ENCODE measurements around the gene P2RX2.
"Not testable (repeated sequence)": the region's sequence is repeated elsewhere in the genome, so short reads cannot be mapped to it uniquely, and the experiment has no call there.

P2RX2 gene

GRCh38 chr12:132583736-132584135 lies 34.8 kb upstream of the P2RX2 start:
- DNase-seq (ENCODE audit: low read depth): no peak

GRCh38 chr12:132584429-132584828 lies 34.1 kb upstream of the P2RX2 start:
- DNase-seq (ENCODE audit: low read depth): no peak

GRCh38 chr12:132585177-132585576 lies 33.4 kb upstream of the P2RX2 start:
- DNase-seq (ENCODE audit: low read depth): no peak

GRCh38 chr12:132586929-132587328 lies 31.6 kb upstream of the P2RX2 start:
- no peak for DNase-seq (ENCODE audit: low read depth)

GRCh38 chr12:132587781-132588180 lies 30.8 kb upstream of the P2RX2 start:
- no peak for DNase-seq (ENCODE audit: low read depth)

GRCh38 chr12:132588319-132588718 lies 30.3 kb upstream of the P2RX2 start:
- DNase-seq (ENCODE audit: low read depth): no peak

GRCh38 chr12:132588821-132589669 lies 29.5 kb upstream of the P2RX2 start:
- DNase-seq (ENCODE audit: low read depth): no peak

- no peak for DNase-seq (ENCODE audit: low read depth)
These were observed 27.3 kb upstream of the P2RX2 start for GRCh38 chr12:132591107-132591935.

GRCh38 chr12:132592282-132592970 lies 26.1 kb upstream of the P2RX2 start:
- no peak for DNase-seq (ENCODE audit: low read depth)

GRCh38 chr12:132593071-132593470 lies 25.5 kb upstream of the P2RX2 start:
- no peak for DNase-seq (ENCODE audit: low read depth)

GRCh38 chr12:132593521-132593920 lies 25.1 kb upstream of the P2RX2 start:
- no peak for DNase-seq (ENCODE audit: low read depth)

- no peak for DNase-seq (ENCODE audit: low read depth)
These were observed 24.6 kb upstream of the P2RX2 start for GRCh38 chr12:132593938-132594358.

- no peak for DNase-seq (ENCODE audit: low read depth)
These were observed 23.4 kb upstream of the P2RX2 start for GRCh38 chr12:132595183-132595582.

- no peak for DNase-seq (ENCODE audit: low read depth)
These were observed 22.6 kb upstream of the P2RX2 start for GRCh38 chr12:132596016-132596415.

GRCh38 chr12:132597333-132598316 lies 21.0 kb upstream of the P2RX2 start:
- no peak for DNase-seq (ENCODE audit: low read depth)

GRCh38 chr12:132599502-132599901 lies 19.1 kb upstream of the P2RX2 start:
- DNase-seq (ENCODE audit: low read depth): not testable (repeated sequence)

- no peak for DNase-seq (ENCODE audit: low read depth)
These were observed 18.2 kb upstream of the P2RX2 start for GRCh38 chr12:132600048-132601032.

- DNase-seq (ENCODE audit: low read depth): no peak
These were observed 17.2 kb upstream of the P2RX2 start for GRCh38 chr12:132601171-132601883.

- no peak for DNase-seq (ENCODE audit: low read depth)
These were observed 15.9 kb upstream of the P2RX2 start for GRCh38 chr12:132602572-132603239.
